Stimulated activated CD4-positive, alpha-beta T cell treated with anti-CD3 and anti-CD28 coated beads, Interleukin-12 subunit alpha, Interleukin-12 subunit beta, amount 100 ng/mL, for 4 hours (primary cell): Measurements from ENCODE around the gene GASK1B.

ENCODE experiments used
- DNase-seq: peaks from one replicate; pipeline ENCODE4 v3.0.0-alpha.2; 2020

GASK1B gene

DNA sequence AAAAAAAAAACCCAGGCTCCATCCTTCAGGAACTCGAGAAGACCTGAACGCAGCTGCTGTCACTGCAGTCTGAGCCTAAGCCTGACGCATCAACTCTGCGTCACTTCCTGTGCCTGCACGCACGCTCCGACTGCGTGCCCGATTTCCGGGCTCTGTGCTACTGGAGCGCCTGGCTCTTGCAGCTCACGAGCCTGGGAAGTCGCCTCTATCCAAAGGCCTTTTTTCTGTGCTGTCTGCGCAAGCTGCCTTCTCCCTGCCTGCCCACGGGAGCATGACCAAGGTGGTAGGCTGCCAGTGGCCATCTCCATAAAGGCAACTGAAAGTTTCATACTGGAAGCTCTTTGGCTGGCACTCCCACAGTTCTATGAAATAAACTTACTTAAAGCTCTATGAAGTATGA, 9.9 kb upstream of the GASK1B start:
- DNase-seq, result no peak

- DNase-seq, result no peak
These were observed 9.1 kb upstream of the GASK1B start for GRCh38 chr4:158181906-158182305.

GRCh38 chr4:158179465-158179864, 6.6 kb upstream of the GASK1B start:
- no peak for DNase-seq

- no peak for DNase-seq
These were observed 4.0 kb upstream of the GASK1B start for GRCh38 chr4:158176776-158177175.

DNA sequence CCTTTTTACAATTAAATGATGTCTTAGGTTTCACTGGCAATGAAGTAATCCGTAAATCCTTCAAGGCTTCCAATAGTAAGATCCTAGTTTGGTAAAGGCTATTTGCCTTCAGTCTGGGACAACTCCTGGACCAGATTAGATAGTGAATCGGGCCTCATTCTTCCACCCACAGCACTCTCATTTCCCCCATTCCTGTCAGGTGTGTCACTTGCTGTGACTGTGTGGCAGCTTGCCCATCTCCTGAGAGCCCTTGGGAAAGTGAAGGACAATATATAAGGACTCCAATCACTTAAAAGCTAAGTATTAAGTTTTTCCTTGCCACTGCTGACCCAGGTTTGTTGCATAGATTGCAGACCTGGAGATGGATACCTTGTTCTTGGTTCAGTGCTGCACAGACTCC, 3.3 kb upstream of the GASK1B start:
- no peak for DNase-seq

DNA sequence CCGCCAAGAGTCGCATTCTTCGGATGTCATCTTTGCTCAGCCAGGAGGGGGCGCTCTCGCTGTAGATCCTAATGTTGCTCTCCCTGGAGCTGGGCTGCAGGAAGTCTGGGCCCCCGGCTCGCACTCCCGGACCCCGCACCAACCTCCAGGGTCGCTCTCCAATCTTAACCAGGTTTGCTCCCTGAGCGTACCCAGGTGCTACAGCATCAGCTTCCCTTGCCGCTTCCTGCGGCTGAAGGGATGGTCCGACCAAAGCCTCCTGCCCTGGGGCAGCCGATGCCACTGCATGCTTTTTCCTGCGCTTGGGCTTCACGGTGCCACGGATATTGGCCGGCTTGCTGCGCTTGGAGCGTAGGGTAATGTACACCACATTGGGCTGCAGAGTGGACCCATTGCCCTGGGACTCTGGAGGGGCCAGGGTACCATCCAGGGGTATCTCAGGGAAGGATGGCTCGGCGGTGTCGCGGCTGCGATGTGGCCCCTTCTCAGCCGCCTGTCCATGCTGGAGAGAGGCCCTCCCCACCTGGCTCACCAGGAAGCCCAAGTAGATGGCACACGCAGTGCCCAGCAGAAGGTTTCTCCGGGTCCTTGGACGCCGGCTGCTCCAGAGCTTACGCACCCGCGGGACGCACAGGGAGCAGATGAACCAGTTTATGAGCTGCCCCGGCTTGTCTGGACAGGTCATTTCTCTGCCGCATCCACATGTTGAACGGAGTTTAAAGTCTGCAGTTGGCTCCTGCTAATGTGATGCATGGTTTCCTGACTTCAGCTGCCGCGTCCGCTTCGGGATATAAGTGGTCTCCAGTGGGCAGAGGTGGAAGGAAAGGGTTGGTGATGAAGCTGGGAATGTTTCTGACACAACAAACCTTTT, 1.9 kb downstream of the GASK1B start:
- DNase-seq, result no peak

DNA sequence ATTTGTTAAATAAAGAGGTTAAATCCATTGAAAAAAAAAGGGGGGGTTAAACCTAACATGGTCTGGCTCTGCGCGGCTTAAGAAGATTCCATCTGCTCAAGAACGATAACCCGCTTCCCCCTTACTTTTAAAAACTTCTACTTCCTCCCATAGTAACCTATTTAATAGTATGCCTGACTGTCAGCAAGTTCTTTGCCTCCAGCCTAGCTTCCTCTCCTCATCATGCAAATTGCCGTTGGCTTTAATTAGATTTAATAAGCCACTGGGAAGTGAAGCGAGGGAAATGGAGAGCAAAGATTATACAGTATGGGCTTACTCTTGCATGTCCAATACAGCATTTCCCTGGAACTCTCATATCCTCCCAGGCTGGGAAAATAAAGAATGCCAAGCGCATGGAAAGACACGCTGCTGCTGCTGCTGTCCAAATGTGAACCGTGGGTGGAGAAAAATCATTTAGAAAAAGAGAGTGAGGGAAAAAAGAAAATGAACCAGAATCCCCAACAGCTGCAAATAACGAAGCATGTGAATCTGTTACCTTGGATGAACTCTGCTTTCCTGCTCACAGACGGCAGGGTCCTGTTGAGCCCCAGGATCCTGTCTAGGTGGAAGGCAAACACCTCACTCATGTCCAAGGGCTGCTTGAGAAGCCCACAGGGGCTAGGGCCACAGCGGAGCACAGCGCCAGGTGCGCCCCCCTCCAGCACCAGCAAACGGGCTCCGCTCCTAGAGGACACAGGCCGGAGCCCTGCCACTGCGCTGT, 2.7 kb downstream of the GASK1B start:
- no peak for DNase-seq

DNA sequence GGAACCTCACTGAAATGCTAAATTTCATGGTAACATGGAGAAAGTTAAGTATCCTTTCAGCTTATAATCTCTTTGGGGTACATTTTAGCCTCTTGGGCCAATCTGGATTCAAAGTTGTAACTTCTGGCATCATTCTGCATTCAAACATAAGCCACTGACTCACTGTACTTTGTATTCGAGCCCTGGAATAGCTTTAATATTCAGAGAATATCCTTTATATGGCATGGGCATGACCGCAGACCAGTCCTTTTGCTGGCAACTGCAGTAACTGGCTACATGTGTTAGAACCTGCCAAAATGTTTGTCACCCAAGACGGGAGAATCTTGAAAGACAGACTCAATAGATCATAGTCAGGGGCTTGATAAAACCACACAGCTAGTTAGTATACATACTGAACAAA, 3.3 kb downstream of the GASK1B start:
- no peak for DNase-seq

- DNase-seq, result no peak
These were observed 4.2 kb downstream of the GASK1B start for GRCh38 chr4:158168606-158169005.

GRCh38 chr4:158166701-158167100, 6.1 kb downstream of the GASK1B start:
- no peak for DNase-seq

DNA sequence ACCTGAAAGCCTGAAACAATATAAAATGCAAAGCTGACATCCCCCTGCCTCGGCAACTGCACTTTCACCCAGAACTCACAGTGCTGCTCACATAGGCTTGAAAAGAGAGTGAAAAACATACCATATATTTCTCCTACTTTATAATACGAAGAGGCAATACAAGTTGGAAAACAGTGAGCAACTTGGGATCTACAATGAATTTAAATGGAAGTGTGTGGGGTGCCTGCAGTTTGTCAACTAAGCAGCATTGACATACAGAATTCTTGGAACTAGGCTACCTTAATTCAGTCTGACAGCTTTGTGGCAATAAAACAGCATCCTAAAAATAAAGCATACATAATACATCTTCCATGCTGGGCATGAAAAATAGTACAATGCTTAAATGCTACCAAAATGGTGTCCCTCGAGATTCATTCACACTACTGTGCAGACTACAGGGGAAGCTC, 8.0 kb downstream of the GASK1B start:
- DNase-seq, result no peak

- no peak for DNase-seq
These were observed 8.7 kb downstream of the GASK1B start for GRCh38 chr4:158163941-158164767.

DNA sequence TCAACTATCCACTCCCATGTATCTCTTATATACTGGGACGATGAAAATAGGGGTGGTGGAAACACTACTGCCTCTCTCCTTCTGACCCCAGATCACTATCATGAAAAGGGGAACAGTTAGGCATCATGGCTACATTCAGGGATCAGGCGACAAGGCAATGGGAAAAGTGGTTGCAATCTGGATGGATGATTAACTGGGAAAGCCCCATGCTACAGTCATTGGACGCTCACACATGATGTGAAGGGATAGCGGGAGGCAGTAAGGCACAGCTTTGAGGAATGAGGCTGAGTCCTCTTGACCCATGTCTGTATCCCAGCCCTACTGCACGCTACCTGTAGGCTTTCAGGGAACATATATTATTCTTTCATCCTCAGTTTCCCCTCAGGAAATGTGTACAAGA, 10.2 kb downstream of the GASK1B start:
- DNase-seq, result no peak

DNA sequence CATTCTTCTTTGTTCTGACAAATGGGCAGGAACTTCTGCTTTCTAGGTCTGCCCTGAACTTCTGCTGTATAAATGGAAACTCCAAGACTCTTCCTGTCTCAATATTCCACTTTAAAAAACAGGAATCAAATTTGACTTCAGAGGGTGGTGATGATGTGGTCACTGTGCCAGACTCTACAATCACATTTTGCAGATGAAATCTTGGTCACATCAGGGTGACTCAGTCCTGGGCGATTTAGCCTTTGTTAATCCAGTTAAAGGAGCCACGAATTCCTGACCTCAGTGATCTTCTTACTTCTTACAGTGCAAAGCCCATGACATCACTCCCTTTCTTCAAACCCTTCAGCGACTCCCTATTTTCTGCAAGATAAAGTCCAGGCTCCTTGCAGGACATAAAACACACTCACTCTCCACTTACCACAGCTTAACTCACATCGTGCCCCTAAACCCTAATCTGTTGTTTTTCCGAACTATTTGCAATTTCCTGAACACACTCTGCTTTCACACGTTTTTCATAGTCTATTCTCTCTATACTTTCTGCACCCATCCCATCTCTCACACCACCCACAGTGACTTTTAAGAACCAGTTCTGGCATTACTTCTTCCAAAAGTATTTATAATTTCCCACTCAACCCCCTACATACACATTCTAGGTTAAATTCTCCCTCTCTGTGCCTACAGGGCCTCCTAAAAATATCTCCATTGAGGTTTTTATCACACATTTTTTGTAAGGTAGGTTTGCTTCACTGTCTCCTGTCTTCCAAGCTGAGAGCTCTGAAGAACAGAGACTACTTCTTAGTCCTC, 11.1 kb downstream of the GASK1B start:
- DNase-seq, result no peak

DNA sequence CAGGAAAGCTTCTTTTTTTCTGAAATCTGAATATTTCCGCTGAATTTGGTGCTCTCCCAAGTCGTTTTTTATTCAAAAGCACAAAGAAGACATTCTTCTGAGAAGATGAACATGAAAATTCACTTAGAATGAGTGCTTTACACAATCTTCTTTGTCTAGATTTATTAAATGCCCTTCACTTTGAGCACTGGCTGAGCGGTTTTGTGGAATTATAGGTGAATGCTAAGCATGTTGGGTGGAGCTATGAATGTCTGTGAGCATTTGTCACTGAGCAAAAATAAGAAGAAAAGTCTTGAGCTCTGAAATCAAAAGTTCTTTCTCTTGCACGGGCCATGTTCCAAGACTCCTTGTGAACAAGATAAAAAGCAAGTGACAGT, 13.1 kb downstream of the GASK1B start:
- DNase-seq, result no peak

DNA sequence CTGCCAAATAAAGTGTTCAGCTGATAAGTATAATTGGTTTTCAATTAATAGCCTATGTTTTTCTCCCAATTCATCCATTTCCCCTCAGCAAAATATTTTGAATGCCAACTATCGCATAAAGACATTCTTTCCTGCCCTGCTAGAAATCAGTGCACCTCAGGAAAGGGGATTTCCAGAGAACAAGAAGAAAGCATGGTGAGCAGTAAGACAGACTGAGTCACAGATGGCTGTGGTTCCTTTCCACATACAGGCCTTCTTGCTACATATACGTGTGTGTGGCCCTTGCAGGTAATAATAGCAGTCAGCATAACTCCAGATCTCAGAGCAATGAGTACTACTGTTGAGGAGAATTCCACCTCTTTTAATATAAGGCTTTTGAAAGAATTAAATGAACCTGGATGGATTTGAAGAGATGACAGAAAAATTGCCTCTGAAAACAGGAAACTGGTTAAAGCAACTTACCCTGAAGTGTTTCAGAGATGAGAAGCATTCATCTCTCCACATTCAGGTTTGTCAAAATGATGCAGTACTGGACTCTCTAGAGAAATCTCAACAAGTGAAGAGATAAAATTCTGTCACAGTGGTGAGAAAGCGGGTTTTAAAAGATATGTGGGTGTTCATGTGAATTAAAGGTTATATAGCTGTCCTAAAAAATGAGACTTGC, 13.6 kb downstream of the GASK1B start:
- no peak for DNase-seq

DNA sequence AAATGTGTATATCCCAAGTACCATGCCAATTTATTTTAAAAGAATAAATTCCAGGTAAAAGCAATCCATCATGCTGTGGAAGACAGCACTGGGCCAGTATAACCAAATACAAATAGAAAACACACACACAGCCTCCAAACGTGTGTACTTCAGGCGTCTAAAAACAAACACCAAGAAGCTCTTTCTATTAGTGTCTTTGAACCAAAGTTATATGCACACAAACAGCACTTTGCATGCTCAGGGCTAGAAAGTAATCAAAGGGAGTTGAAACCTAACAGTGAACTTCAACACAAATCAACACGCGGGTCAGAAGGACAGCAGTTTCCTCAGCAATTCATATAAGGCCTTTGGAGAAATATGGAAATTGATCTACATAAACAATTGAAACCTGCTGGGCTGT, 15.4 kb downstream of the GASK1B start:
- DNase-seq, result no peak

GRCh38 chr4:158155656-158156356, 17.0 kb downstream of the GASK1B start:
- no peak for DNase-seq

- no peak for DNase-seq
These were observed 25.7 kb downstream of the GASK1B start for GRCh38 chr4:158147151-158147550.

- no peak for DNase-seq
These were observed 26.1 kb downstream of the GASK1B start for GRCh38 chr4:158146736-158147135.

GRCh38 chr4:158139086-158139485, 33.7 kb downstream of the GASK1B start:
- no peak for DNase-seq
